ENCODE data around the gene SYNPR. TPM values are rescaled to one million over a fixed set of nuclear protein-coding genes. Genes with fewer than 3 reads are reported as not detected.

Gene SYNPR
- total RNA-seq, 1 experiment from 2014 or later, result 0.85 TPM

DNA sequence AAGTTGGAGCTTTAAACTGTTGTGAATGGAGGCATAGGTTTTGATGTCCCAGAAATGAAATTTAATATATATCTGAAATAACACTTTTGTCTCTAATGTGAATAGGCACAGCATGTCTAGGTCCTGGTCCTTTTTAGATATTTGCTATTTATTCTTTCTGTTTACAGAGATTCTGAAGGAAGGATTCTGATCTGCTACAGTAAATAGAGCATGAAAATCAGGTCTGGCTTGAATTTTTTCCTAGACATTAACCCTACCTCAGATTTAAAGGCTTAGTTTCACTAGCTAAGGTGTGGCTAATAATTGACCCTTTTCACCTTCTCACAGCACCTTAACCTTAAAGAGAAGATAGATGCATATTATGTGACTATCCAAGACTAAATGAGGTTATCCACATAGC is 48.0 kb upstream of the SYNPR start (continued):
- TF ChIP-seq, protein P1, sequence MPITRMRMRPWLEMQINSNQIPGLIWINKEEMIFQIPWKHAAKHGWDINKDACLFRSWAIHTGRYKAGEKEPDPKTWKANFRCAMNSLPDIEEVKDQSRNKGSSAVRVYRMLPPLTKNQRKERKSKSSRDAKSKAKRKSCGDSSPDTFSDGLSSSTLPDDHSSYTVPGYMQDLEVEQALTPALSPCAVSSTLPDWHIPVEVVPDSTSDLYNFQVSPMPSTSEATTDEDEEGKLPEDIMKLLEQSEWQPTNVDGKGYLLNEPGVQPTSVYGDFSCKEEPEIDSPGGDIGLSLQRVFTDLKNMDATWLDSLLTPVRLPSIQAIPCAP (CRISPR knock-in tag; IDR thresholded peaks at IDR 0.05), result no peak
- no peak for TF ChIP-seq ZBTB21 (CRISPR knock-in tag; IDR thresholded peaks at IDR 0.05; ENCODE audit: borderline replicate concordance)
- TF ChIP-seq GRHL2 (CRISPR knock-in tag; IDR thresholded peaks at IDR 0.05; ENCODE audit: insufficient replicate concordance, severe bottlenecking), result no peak
- no peak for TF ChIP-seq ZNF138 (CRISPR knock-in tag; conservative IDR thresholded peaks at IDR 0.05)
- TF ChIP-seq, protein P2, sequence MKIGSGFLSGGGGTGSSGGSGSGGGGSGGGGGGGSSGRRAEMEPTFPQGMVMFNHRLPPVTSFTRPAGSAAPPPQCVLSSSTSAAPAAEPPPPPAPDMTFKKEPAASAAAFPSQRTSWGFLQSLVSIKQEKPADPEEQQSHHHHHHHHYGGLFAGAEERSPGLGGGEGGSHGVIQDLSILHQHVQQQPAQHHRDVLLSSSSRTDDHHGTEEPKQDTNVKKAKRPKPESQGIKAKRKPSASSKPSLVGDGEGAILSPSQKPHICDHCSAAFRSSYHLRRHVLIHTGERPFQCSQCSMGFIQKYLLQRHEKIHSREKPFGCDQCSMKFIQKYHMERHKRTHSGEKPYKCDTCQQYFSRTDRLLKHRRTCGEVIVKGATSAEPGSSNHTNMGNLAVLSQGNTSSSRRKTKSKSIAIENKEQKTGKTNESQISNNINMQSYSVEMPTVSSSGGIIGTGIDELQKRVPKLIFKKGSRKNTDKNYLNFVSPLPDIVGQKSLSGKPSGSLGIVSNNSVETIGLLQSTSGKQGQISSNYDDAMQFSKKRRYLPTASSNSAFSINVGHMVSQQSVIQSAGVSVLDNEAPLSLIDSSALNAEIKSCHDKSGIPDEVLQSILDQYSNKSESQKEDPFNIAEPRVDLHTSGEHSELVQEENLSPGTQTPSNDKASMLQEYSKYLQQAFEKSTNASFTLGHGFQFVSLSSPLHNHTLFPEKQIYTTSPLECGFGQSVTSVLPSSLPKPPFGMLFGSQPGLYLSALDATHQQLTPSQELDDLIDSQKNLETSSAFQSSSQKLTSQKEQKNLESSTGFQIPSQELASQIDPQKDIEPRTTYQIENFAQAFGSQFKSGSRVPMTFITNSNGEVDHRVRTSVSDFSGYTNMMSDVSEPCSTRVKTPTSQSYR (CRISPR knock-in tag; IDR thresholded peaks at IDR 0.05), result no peak
- TF ChIP-seq EMX1 (CRISPR knock-in tag; IDR thresholded peaks at IDR 0.05), result no peak

DNA sequence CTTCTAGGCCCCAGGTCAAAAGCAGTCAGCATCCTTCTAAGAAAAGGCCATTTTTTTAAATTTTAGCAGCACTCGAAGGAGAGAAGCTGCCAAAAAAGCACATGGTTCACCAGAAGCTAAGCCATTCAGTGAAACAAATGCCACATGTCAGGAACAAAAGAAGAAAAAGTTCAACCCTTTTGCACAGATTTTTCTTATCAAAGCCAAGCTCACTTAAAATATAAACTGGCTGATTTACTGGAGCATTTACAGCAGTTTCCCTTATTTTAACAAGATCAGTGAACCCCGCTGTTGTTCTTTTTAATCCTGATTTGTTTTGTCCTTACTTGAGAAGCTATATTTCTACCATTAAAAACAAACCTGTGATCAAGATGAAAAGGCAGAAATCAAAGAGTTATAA is 46.5 kb upstream of the SYNPR start:
- ATAC-seq, result no peak
- Mint-ChIP-seq H3K27me3 (ENCODE audit: low read depth) (no peaks in the 10 kb centered on the region), H3K4me1 (peaks cover 20% of the 10 kb centered on the region), H3K9me3 (peaks cover 18% of the 10 kb centered on the region), H3K4me3 (no peak overlapping the region), H3K27ac (no peak overlapping the region), H3K36me3 (peaks cover 6% of the 10 kb centered on the region)
- ChIA-PET CTCF (interaction anchor here (0.6 to 2.0 kb wide), 9 partner anchors 13 to 570 kb away, joined by 3 to 8 read pairs (median 5); no protein-coding TSS in a partner anchor), POLR2A (no interaction called here)
- DNase-seq (ENCODE audit: low spot score), result no peak
- TF ChIP-seq, protein P3, sequence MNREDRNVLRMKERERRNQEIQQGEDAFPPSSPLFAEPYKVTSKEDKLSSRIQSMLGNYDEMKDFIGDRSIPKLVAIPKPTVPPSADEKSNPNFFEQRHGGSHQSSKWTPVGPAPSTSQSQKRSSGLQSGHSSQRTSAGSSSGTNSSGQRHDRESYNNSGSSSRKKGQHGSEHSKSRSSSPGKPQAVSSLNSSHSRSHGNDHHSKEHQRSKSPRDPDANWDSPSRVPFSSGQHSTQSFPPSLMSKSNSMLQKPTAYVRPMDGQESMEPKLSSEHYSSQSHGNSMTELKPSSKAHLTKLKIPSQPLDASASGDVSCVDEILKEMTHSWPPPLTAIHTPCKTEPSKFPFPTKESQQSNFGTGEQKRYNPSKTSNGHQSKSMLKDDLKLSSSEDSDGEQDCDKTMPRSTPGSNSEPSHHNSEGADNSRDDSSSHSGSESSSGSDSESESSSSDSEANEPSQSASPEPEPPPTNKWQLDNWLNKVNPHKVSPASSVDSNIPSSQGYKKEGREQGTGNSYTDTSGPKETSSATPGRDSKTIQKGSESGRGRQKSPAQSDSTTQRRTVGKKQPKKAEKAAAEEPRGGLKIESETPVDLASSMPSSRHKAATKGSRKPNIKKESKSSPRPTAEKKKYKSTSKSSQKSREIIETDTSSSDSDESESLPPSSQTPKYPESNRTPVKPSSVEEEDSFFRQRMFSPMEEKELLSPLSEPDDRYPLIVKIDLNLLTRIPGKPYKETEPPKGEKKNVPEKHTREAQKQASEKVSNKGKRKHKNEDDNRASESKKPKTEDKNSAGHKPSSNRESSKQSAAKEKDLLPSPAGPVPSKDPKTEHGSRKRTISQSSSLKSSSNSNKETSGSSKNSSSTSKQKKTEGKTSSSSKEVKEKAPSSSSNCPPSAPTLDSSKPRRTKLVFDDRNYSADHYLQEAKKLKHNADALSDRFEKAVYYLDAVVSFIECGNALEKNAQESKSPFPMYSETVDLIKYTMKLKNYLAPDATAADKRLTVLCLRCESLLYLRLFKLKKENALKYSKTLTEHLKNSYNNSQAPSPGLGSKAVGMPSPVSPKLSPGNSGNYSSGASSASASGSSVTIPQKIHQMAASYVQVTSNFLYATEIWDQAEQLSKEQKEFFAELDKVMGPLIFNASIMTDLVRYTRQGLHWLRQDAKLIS (CRISPR knock-in tag; IDR thresholded peaks at IDR 0.05; ENCODE audit: borderline replicate concordance), result no peak
- TF ChIP-seq, protein P4, sequence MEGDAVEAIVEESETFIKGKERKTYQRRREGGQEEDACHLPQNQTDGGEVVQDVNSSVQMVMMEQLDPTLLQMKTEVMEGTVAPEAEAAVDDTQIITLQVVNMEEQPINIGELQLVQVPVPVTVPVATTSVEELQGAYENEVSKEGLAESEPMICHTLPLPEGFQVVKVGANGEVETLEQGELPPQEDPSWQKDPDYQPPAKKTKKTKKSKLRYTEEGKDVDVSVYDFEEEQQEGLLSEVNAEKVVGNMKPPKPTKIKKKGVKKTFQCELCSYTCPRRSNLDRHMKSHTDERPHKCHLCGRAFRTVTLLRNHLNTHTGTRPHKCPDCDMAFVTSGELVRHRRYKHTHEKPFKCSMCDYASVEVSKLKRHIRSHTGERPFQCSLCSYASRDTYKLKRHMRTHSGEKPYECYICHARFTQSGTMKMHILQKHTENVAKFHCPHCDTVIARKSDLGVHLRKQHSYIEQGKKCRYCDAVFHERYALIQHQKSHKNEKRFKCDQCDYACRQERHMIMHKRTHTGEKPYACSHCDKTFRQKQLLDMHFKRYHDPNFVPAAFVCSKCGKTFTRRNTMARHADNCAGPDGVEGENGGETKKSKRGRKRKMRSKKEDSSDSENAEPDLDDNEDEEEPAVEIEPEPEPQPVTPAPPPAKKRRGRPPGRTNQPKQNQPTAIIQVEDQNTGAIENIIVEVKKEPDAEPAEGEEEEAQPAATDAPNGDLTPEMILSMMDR (IDR thresholded peaks at IDR 0.05), result no peak
- TF ChIP-seq HMGA2 (CRISPR knock-in tag; IDR thresholded peaks at IDR 0.05), result no peak
- TF ChIP-seq, protein P5, sequence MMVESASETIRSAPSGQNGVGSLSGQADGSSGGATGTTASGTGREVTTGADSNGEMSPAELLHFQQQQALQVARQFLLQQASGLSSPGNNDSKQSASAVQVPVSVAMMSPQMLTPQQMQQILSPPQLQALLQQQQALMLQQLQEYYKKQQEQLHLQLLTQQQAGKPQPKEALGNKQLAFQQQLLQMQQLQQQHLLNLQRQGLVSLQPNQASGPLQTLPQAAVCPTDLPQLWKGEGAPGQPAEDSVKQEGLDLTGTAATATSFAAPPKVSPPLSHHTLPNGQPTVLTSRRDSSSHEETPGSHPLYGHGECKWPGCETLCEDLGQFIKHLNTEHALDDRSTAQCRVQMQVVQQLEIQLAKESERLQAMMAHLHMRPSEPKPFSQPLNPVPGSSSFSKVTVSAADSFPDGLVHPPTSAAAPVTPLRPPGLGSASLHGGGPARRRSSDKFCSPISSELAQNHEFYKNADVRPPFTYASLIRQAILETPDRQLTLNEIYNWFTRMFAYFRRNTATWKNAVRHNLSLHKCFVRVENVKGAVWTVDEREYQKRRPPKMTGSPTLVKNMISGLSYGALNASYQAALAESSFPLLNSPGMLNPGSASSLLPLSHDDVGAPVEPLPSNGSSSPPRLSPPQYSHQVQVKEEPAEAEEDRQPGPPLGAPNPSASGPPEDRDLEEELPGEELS (CRISPR knock-in tag; IDR thresholded peaks at IDR 0.05), result no peak
- TF ChIP-seq, protein P6, sequence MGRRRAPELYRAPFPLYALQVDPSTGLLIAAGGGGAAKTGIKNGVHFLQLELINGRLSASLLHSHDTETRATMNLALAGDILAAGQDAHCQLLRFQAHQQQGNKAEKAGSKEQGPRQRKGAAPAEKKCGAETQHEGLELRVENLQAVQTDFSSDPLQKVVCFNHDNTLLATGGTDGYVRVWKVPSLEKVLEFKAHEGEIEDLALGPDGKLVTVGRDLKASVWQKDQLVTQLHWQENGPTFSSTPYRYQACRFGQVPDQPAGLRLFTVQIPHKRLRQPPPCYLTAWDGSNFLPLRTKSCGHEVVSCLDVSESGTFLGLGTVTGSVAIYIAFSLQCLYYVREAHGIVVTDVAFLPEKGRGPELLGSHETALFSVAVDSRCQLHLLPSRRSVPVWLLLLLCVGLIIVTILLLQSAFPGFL (CRISPR knock-in tag; IDR thresholded peaks at IDR 0.05; ENCODE audit: borderline replicate concordance), result no peak
- no peak for TF ChIP-seq TP53 (CRISPR knock-in tag; IDR thresholded peaks at IDR 0.05)
- no peak for TF ChIP-seq PRRX2 (CRISPR knock-in tag; IDR thresholded peaks at IDR 0.05)
- no peak for TF ChIP-seq NR3C1 (CRISPR knock-in tag; conservative IDR thresholded peaks at IDR 0.05; ENCODE audit: low read depth)
- no peak for TF ChIP-seq OVOL2 (CRISPR knock-in tag; IDR thresholded peaks at IDR 0.05; ENCODE audit: borderline replicate concordance)
- no peak for TF ChIP-seq SMAD4 (CRISPR knock-in tag; IDR thresholded peaks at IDR 0.05)
- no peak for TF ChIP-seq SMAD3 (CRISPR knock-in tag; IDR thresholded peaks at IDR 0.05; ENCODE audit: borderline replicate concordance)
- no peak for TF ChIP-seq EMX1 (CRISPR knock-in tag; IDR thresholded peaks at IDR 0.05)

All from WTC11 (cell line).